Measurements from ENCODE around the gene NHERF2. TPM values are rescaled to one million over a fixed set of nuclear protein-coding genes. Genes with fewer than 3 reads are reported as not detected.
A peak's percentile ranks its signal among the peaks of the same experiment; 100 is the strongest.

NHERF2 gene
- total and polyA plus RNA-seq, 2 experiments from 2014 or later = 12.0 to 16.5 TPM

DNA sequence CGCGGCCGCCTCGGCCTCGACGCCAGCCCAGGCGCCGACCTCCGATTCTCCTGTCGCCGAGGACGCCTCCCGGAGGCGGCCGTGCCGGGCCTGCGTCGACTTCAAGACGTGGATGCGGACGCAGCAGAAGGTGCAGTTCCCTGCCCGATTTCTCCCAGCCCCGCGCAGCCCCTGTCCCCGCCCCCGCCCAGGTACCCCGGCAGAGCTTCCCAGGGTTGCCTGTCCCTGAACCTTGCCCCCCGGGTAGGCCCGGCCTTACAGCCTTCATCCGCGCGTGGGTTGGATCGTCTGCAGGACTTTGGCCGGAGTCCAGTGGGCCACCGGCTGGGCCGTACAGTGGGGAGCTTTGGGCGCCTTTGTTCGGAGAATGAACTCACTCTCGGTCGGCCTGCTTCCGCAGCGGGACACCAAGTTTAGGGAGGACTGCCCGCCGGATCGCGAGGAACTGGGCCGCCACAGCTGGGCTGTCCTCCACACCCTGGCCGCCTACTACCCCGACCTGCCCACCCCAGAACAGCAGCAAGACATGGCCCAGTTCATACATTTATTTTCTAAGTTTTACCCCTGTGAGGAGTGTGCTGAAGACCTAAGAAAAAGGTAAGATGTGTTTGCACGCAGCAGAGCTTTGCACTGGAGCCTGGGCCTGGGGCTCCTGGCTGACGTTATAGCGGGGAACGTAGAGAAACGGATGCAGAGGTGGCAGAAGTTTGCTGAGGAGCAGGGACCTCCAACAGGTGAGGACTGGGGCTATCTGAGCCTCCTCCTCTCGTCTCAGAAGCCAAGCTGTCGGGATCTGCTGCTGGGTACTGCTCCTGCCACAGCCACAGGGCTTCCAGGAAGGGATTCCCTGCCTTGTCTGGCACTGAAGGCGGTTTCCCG is 42.1 kb upstream of the NHERF2 start:
- Mint-ChIP-seq H3K36me3 (ENCODE audit: low read depth) (peaks cover 17% of the 10 kb centered on the region), H3K27ac (peak overlapping the region; percentile 89), H3K9me3 (no peaks in the 10 kb centered on the region), H3K27me3 (ENCODE audit: insufficient read depth, low read depth, poor library complexity) (peaks cover 70% of the 10 kb centered on the region), H3K4me1 (peaks cover 30% of the 10 kb centered on the region), H3K4me3 (peak overlapping the region; percentile 92)
- H4K20me1 ChIP-seq (replicated peaks; ENCODE audit: insufficient read depth) = no peaks in the 10 kb centered on the region; the same call in 1 of the 2 replicates
- H2AFZ ChIP-seq = peak overlapping the region; percentile 47; the same call in 1 of the 2 replicates
- H3K27me3 ChIP-seq (ENCODE audit: insufficient read depth) = peaks cover 54% of the 10 kb centered on the region
- H3K27ac ChIP-seq (ENCODE audit: low read depth) = peak overlapping the region; percentile 50; the same call in 1 of the 2 replicates
- peaks cover 24% of the 10 kb centered on the region for H3K4me1 ChIP-seq (ENCODE audit: insufficient read depth)
- DNase-seq (ENCODE audit: low spot score) (peak; percentile 70), ATAC-seq (peak; percentile 5; the same call in 2 of the 3 replicates)
- no peaks in the 10 kb centered on the region for H3K9me2 ChIP-seq (ENCODE audit: insufficient read depth)
- TF ChIP-seq EZH2phosphoT487 (IDR thresholded peaks at IDR 0.05; ENCODE audit: unreplicated experiment) (no peak), EZH2 (IDR thresholded peaks at IDR 0.05; ENCODE audit: low read depth, unreplicated experiment) (no peak), CREB1 (CRISPR knock-in tag; IDR thresholded peaks at IDR 0.05; ENCODE audit: low read depth) (no peak), JUNB (IDR thresholded peaks at IDR 0.05; ENCODE audit: unreplicated experiment) (no peak), ZNF114 (CRISPR knock-in tag; IDR thresholded peaks at IDR 0.05) (no peak), POLR2AphosphoS5 (IDR thresholded peaks at IDR 0.05; ENCODE audit: low read depth) (no peak), NANOG (IDR thresholded peaks at IDR 0.05; ENCODE audit: borderline replicate concordance) (no peak), ZNF331 (CRISPR knock-in tag; IDR thresholded peaks at IDR 0.05; ENCODE audit: low read depth) (no peak)
- TF ChIP-seq, protein P1, sequence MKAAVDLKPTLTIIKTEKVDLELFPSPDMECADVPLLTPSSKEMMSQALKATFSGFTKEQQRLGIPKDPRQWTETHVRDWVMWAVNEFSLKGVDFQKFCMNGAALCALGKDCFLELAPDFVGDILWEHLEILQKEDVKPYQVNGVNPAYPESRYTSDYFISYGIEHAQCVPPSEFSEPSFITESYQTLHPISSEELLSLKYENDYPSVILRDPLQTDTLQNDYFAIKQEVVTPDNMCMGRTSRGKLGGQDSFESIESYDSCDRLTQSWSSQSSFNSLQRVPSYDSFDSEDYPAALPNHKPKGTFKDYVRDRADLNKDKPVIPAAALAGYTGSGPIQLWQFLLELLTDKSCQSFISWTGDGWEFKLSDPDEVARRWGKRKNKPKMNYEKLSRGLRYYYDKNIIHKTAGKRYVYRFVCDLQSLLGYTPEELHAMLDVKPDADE (IDR thresholded peaks at IDR 0.05) = no peak
- TF ChIP-seq, protein P2, sequence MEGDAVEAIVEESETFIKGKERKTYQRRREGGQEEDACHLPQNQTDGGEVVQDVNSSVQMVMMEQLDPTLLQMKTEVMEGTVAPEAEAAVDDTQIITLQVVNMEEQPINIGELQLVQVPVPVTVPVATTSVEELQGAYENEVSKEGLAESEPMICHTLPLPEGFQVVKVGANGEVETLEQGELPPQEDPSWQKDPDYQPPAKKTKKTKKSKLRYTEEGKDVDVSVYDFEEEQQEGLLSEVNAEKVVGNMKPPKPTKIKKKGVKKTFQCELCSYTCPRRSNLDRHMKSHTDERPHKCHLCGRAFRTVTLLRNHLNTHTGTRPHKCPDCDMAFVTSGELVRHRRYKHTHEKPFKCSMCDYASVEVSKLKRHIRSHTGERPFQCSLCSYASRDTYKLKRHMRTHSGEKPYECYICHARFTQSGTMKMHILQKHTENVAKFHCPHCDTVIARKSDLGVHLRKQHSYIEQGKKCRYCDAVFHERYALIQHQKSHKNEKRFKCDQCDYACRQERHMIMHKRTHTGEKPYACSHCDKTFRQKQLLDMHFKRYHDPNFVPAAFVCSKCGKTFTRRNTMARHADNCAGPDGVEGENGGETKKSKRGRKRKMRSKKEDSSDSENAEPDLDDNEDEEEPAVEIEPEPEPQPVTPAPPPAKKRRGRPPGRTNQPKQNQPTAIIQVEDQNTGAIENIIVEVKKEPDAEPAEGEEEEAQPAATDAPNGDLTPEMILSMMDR (conservative IDR thresholded peaks at IDR 0.05; ENCODE audit: low read depth in 2 of 2) = no peak
- TF ChIP-seq, protein P3, sequence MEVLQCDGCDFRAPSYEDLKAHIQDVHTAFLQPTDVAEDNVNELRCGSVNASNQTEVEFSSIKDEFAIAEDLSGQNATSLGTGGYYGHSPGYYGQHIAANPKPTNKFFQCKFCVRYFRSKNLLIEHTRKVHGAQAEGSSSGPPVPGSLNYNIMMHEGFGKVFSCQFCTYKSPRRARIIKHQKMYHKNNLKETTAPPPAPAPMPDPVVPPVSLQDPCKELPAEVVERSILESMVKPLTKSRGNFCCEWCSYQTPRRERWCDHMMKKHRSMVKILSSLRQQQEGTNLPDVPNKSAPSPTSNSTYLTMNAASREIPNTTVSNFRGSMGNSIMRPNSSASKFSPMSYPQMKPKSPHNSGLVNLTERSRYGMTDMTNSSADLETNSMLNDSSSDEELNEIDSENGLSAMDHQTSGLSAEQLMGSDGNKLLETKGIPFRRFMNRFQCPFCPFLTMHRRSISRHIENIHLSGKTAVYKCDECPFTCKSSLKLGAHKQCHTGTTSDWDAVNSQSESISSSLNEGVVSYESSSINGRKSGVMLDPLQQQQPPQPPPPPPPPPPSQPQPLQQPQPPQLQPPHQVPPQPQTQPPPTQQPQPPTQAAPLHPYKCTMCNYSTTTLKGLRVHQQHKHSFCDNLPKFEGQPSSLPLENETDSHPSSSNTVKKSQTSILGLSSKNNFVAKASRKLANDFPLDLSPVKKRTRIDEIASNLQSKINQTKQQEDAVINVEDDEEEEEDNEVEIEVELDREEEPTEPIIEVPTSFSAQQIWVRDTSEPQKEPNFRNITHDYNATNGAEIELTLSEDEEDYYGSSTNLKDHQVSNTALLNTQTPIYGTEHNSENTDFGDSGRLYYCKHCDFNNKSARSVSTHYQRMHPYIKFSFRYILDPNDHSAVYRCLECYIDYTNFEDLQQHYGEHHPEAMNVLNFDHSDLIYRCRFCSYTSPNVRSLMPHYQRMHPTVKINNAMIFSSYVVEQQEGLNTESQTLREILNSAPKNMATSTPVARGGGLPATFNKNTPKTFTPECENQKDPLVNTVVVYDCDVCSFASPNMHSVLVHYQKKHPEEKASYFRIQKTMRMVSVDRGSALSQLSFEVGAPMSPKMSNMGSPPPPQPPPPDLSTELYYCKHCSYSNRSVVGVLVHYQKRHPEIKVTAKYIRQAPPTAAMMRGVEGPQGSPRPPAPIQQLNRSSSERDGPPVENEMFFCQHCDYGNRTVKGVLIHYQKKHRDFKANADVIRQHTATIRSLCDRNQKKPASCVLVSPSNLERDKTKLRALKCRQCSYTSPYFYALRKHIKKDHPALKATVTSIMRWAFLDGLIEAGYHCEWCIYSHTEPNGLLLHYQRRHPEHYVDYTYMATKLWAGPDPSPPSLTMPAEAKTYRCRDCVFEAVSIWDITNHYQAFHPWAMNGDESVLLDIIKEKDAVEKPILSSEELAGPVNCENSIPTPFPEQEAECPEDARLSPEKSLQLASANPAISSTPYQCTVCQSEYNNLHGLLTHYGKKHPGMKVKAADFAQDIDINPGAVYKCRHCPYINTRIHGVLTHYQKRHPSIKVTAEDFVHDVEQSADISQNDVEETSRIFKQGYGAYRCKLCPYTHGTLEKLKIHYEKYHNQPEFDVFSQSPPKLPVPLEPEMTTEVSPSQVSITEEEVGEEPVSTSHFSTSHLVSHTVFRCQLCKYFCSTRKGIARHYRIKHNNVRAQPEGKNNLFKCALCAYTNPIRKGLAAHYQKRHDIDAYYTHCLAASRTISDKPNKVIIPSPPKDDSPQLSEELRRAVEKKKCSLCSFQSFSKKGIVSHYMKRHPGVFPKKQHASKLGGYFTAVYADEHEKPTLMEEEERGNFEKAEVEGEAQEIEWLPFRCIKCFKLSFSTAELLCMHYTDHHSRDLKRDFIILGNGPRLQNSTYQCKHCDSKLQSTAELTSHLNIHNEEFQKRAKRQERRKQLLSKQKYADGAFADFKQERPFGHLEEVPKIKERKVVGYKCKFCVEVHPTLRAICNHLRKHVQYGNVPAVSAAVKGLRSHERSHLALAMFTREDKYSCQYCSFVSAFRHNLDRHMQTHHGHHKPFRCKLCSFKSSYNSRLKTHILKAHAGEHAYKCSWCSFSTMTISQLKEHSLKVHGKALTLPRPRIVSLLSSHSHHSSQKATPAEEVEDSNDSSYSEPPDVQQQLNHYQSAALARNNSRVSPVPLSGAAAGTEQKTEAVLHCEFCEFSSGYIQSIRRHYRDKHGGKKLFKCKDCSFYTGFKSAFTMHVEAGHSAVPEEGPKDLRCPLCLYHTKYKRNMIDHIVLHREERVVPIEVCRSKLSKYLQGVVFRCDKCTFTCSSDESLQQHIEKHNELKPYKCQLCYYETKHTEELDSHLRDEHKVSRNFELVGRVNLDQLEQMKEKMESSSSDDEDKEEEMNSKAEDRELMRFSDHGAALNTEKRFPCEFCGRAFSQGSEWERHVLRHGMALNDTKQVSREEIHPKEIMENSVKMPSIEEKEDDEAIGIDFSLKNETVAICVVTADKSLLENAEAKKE (CRISPR knock-in tag; IDR thresholded peaks at IDR 0.05) = no peak
- TF ChIP-seq, protein P4, sequence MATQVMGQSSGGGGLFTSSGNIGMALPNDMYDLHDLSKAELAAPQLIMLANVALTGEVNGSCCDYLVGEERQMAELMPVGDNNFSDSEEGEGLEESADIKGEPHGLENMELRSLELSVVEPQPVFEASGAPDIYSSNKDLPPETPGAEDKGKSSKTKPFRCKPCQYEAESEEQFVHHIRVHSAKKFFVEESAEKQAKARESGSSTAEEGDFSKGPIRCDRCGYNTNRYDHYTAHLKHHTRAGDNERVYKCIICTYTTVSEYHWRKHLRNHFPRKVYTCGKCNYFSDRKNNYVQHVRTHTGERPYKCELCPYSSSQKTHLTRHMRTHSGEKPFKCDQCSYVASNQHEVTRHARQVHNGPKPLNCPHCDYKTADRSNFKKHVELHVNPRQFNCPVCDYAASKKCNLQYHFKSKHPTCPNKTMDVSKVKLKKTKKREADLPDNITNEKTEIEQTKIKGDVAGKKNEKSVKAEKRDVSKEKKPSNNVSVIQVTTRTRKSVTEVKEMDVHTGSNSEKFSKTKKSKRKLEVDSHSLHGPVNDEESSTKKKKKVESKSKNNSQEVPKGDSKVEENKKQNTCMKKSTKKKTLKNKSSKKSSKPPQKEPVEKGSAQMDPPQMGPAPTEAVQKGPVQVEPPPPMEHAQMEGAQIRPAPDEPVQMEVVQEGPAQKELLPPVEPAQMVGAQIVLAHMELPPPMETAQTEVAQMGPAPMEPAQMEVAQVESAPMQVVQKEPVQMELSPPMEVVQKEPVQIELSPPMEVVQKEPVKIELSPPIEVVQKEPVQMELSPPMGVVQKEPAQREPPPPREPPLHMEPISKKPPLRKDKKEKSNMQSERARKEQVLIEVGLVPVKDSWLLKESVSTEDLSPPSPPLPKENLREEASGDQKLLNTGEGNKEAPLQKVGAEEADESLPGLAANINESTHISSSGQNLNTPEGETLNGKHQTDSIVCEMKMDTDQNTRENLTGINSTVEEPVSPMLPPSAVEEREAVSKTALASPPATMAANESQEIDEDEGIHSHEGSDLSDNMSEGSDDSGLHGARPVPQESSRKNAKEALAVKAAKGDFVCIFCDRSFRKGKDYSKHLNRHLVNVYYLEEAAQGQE (IDR thresholded peaks at IDR 0.05; ENCODE audit: unreplicated experiment) = no peak
- H3K36me3 ChIP-seq (ENCODE audit: insufficient read depth) = no peaks in the 10 kb centered on the region
- H3K79me2 ChIP-seq (replicated peaks; ENCODE audit: insufficient read depth) = peaks cover 4% of the 10 kb centered on the region; the same call in 1 of the 2 replicates
- peaks cover 38% of the 10 kb centered on the region for H3F3A ChIP-seq (replicated peaks; ENCODE audit: low read depth)
- peak overlapping the region; percentile 96 for H3K4me2 ChIP-seq
- peak overlapping the region; percentile 95 for H3K4me3 ChIP-seq
